HG02981 (cell line): Measurements from ENCODE around the gene PTPDC1.

ENCODE experiments used
- ATAC-seq: cut with Tn5 transposase; IDR thresholded peaks from one replicate; pipeline ENCODE4 v1.9.1; 2021; ENCODE audit warnings: mild to moderate bottlenecking, moderate library complexity; ENCODE audit not compliant: unreplicated experiment

Gene PTPDC1

DNA sequence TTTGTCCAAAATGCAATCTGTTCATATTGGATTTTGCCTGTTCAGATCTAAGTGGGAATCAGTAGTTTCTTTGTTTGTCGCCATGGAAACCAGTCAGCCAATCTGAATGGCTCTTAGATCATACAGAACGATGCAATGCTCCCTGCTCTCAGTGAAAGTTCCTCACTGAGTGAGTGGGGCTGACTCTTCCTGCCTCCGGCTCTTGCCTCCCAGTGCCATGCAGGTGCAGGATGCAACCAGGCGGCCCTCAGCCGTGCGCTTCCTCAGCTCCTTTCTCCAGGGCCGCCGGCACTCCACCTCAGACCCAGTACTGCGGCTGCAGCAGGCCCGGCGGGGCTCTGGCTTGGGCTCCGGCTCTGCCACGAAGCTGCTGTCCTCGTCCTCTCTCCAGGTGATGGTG lies at the start of gene PTPDC1:
Gene PTPDC1, plus strand, starts transcription at position 151 of the 400 bp plus-strand sequence. Its CDS starts 67 bp downstream, at position 218.
- ATAC-seq: no peak

- no peak for ATAC-seq
Measured at GRCh38 chr9:94034511-94034910, 49.8 kb upstream of the PTPDC1 start.

DNA sequence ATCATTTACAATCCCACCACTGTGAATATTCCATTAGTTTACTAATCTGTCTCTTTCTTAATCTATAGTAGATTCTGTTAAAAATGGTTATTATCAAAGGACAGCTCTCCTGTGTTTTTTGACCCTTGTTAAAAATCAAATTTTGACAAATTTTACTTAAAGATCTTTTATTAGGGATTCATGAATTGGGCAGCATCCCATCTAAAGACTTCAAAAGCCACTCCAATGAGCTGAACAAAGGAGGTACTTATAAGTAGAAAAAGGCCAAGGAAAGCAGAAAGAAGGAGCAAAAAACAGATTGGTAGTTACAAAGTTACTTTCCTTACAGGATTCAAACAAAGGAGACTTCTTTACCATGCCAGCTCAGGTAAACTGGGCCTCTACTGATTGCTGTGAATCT lies 44.5 kb upstream of the PTPDC1 start:
- no peak for ATAC-seq

- ATAC-seq: no peak
Measured at GRCh38 chr9:94042516-94043360, 41.5 kb upstream of the PTPDC1 start.

DNA sequence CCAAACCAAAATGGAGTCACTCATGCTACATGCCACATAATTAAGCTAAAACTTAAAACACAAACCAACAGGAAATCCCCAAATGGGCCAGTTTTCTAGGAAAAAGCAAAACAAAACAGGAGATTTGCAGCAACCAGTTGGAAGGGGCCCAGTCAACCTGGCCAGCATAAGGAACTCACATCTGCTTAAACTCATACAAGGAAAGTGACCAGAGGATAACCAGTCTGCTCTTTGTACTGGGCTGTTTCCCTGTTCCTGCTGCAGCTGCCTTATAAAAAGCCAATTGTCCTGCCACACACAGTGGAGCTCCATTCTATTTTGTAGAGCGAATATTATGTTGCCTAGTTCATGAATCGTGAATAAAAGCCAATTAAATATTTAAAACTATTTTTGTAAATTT lies 29.5 kb upstream of the PTPDC1 start:
- no peak for ATAC-seq

GRCh38 chr9:94056442-94056974 lies 27.8 kb upstream of the PTPDC1 start:
- ATAC-seq: no peak

DNA sequence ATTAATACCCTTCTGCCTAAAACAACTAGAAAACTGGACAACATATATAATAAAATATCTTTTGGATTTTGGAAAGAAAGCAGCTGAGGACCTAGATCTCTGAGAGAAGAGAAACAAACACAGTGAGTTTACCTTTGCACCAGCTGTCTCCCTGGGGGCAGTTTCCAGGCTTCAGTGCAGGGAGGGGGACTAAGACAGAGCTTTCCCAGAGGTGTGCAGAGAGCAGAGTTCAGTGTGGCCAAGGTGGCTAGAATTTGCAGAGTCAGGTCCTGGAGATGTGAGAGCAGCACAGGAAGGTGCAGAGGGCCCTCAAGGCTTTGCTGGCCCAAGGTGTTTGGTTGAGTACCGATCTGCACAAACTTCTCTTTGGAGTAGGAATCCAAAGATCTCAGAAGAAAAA lies 26.3 kb upstream of the PTPDC1 start:
- no peak for ATAC-seq

- ATAC-seq: no peak
Measured at GRCh38 chr9:94061864-94062263, 22.4 kb upstream of the PTPDC1 start.

GRCh38 chr9:94065535-94065961 lies 18.7 kb upstream of the PTPDC1 start:
- ATAC-seq: no peak

- ATAC-seq: no peak
Measured at GRCh38 chr9:94068257-94068656, 16.0 kb upstream of the PTPDC1 start.

- no peak for ATAC-seq
Measured at GRCh38 chr9:94076557-94076956, 7.7 kb upstream of the PTPDC1 start.

- ATAC-seq: no peak
Measured at GRCh38 chr9:94078086-94078485, 6.2 kb upstream of the PTPDC1 start.

- no peak for ATAC-seq
Measured at GRCh38 chr9:94079236-94079635, 5.0 kb upstream of the PTPDC1 start.

GRCh38 chr9:94080249-94080648 lies 4.0 kb upstream of the PTPDC1 start:
- no peak for ATAC-seq

DNA sequence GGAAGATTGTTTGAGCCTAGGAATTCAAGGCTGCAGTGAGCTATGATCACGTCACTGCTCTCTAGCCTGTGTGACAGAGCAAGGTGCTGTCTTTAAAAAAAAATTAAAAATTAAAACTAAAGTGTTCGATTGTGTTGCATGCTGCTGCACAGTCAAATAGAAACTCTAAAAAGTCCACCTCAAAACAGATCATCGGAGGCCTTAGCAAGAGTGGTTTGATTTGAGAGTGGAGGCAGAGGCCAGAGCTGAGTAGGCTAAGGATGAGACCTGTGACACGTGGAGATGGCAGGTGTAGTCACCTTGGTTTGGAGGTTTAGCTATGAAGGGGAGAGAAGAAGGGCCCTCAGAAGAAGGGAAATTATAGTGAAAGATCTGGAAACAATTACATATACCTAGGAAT lies 2.8 kb upstream of the PTPDC1 start:
- ATAC-seq: no peak

- ATAC-seq: no peak
Measured at GRCh38 chr9:94081864-94082463, 2.3 kb upstream of the PTPDC1 start.

- peak; percentile 44 for ATAC-seq
Measured at GRCh38 chr9:94082553-94082952, 1.7 kb upstream of the PTPDC1 start.

DNA sequence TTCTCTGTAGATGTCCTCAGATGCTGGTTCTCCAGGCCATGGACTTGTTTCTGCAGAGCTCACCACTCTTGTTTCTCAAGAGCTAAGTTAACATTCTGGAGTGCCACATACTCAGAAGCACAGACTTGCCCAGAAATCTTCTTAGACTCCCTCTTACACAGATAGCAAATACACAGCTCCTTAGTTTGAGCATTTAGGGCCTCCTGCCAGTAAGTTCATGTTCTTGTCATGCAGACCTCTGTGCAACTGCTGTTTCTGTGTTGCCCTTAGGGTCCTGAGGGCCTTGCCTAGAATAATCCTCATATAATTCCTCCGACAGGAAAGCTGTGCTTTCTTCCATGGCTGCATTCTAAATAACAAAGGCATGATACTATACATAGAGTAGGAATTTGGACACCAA lies 1.3 kb upstream of the PTPDC1 start:
- no peak for ATAC-seq

GRCh38 chr9:94083384-94083783 lies 880 bp upstream of the PTPDC1 start:
- ATAC-seq: no peak

GRCh38 chr9:94085062-94085639 lies 887 bp downstream of the PTPDC1 start:
- no peak for ATAC-seq

DNA sequence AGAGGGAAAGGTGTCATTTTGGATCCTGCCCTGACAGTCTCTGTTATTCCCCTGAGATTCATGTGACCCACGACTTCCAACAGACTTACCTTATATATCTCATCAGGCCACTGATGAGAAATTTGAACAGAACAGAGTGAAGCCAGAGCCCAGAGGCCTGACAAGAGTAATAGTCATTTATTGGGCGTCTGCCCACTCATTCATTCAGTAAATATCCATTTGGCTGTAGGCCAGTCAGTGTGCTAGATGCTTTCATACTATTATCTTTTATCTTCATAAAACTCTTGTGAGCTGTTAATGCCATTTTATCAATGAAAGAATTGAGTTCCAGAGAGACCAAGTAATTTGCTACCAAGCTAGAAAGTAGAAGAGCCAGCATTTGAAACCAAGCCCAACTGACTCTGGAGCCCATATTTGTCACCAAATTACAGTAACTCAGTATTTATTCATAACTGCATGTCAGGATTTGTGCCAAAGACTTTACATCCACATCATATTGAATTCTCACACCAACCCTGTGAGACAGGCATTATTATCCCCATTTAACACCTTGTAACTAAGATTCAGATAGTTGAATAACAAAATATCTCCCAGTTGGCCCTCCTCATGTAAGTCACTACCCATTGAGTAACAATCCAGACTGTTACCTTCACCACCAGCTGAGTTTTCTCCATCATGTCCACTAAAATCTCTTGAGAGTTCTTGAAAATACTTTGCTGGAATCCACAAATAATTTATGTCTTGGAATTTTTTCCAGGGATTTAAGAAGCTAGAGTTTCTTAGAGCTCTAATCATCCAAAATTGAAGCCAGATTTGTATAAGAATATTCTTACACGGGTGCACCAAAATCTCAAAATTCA lies 2.5 kb downstream of the PTPDC1 start:
- no peak for ATAC-seq
